Duodenal mucosa (tissue), 2 donors: ENCODE measurements around the gene MRPL12.

ENCODE experiments used
- H3K27ac ChIP-seq: one replicate; pipeline ENCODE4 v1.7.0; 2013; ENCODE audit warnings: low read depth, low read length
- H3K27me3 ChIP-seq, 2 donors: one replicate each; pipeline ENCODE4 v1.7.0; 2013; ENCODE audit warnings: low read length in 2 of 2, control low read depth in 1 of 2; ENCODE audit not compliant: insufficient read depth in 2 of 2, control insufficient read depth in 1 of 2
- H3K36me3 ChIP-seq, 2 donors: one replicate each; pipeline ENCODE4 v1.7.0; 2013; ENCODE audit warnings: low read length in 2 of 2, control low read depth in 1 of 2; ENCODE audit not compliant: insufficient read depth in 2 of 2, control insufficient read depth in 1 of 2
- H3K4me1 ChIP-seq, 2 donors: one replicate each; pipeline ENCODE4 v1.7.0; 2013; ENCODE audit warnings: low read length in 2 of 2, control low read depth in 1 of 2; ENCODE audit not compliant: insufficient read depth in 2 of 2, control insufficient read depth in 1 of 2
- H3K4me3 ChIP-seq, 2 donors: one replicate each; pipeline ENCODE4 v1.7.0; 2013; ENCODE audit warnings: low read length in 2 of 2, low read depth in 1 of 2
- H3K9ac ChIP-seq, 2 donors: one replicate each; pipeline ENCODE4 v1.7.0; 2013; ENCODE audit warnings: low read length in 2 of 2, low read depth in 1 of 2
- H3K9me3 ChIP-seq, 2 donors: one replicate each; pipeline ENCODE4 v1.7.0; 2013; ENCODE audit warnings: low read length in 2 of 2, control low read depth in 1 of 2; ENCODE audit not compliant: control insufficient read depth in 1 of 2

MRPL12 gene

GRCh38 chr17:81702934-81703746, at the start of gene MRPL12:
TSS of gene MRPL12 (plus strand) at chr17:81703367. CDS start at chr17:81703502, 135 bp downstream.
- Histone ChIP-seq H3K27me3 (no peaks in the 10 kb centered on the region), H3K4me3 (peak within 1 kb of the TSS; percentile 92 to 97), H3K27ac (peak within 1 kb of the TSS; percentile 89), H3K36me3 (peaks cover 20 to 61% of the 10 kb centered on the region in 2 donors), H3K9ac (peak within 1 kb of the TSS; percentile 96 to 99), H3K4me1 (peaks cover 26 to 34% of the 10 kb centered on the region in 2 donors), H3K9me3 (no peaks in the 10 kb centered on the region)

DNA sequence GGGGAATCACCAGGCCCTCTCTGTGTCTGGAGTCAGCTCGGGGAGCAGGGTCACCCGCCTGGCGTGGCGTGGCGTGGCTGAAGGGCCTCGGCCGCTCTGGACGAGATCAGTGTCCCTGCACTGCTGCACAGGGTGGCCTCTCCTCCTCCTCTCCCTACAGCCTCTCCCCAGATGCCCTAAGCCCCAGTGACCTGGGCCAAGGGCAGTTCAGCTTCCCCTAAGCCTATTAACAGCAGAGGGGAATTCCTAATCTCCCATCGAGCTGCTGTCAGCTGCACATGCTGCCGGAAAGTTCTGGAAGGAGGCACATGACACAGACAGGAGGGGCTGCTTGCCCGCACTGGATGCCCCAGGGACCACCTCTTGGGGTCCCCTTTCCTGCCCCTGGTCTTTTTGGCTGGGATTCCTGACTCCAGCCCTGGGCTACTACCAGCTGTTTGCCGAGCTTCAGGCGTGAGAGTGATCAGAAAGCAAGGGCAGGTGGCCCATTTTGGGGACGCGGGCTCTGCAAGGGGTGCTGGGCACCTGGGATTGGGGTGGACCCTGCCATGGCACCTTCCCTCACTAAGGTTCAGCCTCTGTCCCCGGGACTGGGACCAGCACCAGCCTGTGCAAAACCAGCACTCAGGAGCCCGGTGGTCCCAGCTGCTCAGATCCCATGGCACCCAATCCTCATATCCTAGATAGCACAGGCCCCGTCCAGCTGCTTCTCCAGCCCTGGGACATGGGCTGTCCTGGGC, 47.6 kb upstream of the MRPL12 start:
- Histone ChIP-seq H3K4me1 (peaks cover 3 to 5% of the 10 kb centered on the region in 2 donors), H3K36me3 (no peaks in the 10 kb centered on the region), H3K9me3 (no peaks in the 10 kb centered on the region), H3K27me3 (no peaks in the 10 kb centered on the region), H3K4me3 (no peak overlapping the region), H3K9ac (no peak overlapping the region), H3K27ac (no peak overlapping the region)

DNA sequence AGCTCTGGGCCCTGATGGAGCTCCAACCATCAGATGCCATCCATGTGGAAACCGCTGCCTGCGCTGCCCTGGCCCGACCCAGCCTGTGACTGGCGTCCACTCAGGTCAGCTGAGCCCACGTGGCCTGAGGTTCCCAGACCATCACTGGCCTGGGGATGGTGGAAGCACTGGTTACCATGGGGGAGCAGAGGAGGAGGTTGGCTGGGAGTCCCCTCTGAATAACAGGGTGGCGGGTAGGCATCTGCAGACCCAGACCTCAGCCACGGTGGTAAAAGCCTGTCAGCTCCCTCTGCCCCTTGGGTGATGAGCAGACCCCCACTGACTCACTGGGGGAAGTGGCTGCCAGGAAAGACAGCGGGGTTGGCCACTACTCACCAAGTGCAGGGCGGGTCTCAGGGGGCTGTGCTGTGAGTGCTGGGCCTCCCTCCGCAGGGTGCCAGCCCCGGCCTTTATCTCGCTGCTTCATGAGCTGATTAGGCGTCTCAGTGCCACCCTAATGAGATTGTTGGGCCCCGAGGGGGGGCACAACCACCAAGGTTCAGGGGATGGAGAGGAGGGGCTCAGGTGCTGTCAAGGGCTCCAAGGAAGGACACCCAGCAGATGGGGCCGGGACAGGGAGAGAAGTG, 46.9 kb upstream of the MRPL12 start, which contains the start of gene PDE6G:
PDE6G (minus strand) TSS at position 425 of the 626 bp plus-strand sequence. CDS start 3,237 bp downstream, outside the sequence.
- Histone ChIP-seq H3K4me1 (peaks cover 3 to 5% of the 10 kb centered on the region in 2 donors), H3K27ac (no peak within 1 kb of the TSS), H3K9me3 (no peaks in the 10 kb centered on the region), H3K27me3 (no peaks in the 10 kb centered on the region), H3K36me3 (no peaks in the 10 kb centered on the region), H3K9ac (no peak within 1 kb of the TSS), H3K4me3 (no peak within 1 kb of the TSS)

- no peak overlapping the region for H3K9ac ChIP-seq
- H3K9me3 ChIP-seq: no peaks in the 10 kb centered on the region
- H3K27ac ChIP-seq: no peak overlapping the region
- no peaks in the 10 kb centered on the region for H3K27me3 ChIP-seq
- peaks cover 3 to 5% of the 10 kb centered on the region in 2 donors for H3K4me1 ChIP-seq
- no peak overlapping the region for H3K4me3 ChIP-seq
- no peaks in the 10 kb centered on the region for H3K36me3 ChIP-seq
These were observed 46.3 kb upstream of the MRPL12 start for GRCh38 chr17:81656835-81657234.

DNA sequence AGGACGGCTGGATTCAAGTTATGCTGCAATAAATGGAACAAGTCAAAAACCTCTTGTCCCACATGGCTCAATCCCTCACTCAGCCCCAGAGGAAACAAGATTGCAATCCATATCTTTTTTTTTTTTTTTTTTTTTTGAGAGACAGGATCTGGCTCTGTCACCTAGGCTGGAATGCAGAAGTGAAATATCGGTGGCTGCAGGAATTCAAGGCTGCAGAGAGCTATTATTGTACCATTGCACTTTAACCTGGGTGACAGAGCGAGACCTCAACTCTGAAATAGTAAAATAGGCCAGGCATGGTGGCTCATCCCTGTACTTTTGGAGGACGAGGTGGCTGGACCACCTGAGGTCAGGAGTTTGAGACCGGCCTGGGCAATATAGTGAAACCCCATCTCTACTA, 44.1 kb upstream of the MRPL12 start:
- Histone ChIP-seq H3K4me1 (peaks cover 0 to 5% of the 10 kb centered on the region in 2 donors), H3K4me3 (no peak overlapping the region), H3K9me3 (no peaks in the 10 kb centered on the region), H3K36me3 (peaks cover 0 to under 1% of the 10 kb centered on the region in 2 donors), H3K27ac (no peak overlapping the region), H3K9ac (no peak overlapping the region), H3K27me3 (no peaks in the 10 kb centered on the region)

GRCh38 chr17:81660441-81660840, 42.7 kb upstream of the MRPL12 start:
- H3K36me3 ChIP-seq: peaks cover 0 to 11% of the 10 kb centered on the region in 2 donors
- H3K27me3 ChIP-seq: no peaks in the 10 kb centered on the region
- no peak overlapping the region for H3K27ac ChIP-seq
- H3K9ac ChIP-seq: no peak overlapping the region
- no peak overlapping the region for H3K4me3 ChIP-seq
- H3K9me3 ChIP-seq: no peaks in the 10 kb centered on the region
- H3K4me1 ChIP-seq: peaks cover 5 to 8% of the 10 kb centered on the region in 2 donors

DNA sequence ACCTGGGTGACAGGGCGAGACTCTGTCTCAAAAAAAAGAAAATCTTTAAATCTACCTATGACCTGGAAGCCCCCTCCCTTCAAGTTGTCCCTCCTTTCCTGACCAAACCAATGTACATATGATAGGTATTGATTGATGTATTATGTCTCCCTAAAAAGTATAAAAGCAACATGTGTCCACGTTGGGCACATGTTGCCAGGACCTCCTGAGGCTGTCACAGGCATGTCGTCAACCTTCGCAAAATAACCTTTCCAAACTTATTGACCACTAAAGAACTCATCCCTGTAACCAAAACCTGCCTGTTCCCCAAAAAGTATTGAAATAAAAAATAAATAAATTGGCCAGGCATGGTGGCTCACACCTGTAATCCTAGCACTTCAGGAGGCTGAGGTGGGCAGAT, 41.2 kb upstream of the MRPL12 start:
- no peak overlapping the region for H3K4me3 ChIP-seq
- no peaks in the 10 kb centered on the region for H3K27me3 ChIP-seq
- H3K36me3 ChIP-seq: peaks cover 0 to 11% of the 10 kb centered on the region in 2 donors
- H3K27ac ChIP-seq: no peak overlapping the region
- no peaks in the 10 kb centered on the region for H3K9me3 ChIP-seq
- H3K4me1 ChIP-seq: peaks cover 10 to 11% of the 10 kb centered on the region in 2 donors
- no peak overlapping the region for H3K9ac ChIP-seq

GRCh38 chr17:81664051-81664470, 39.1 kb upstream of the MRPL12 start:
- Histone ChIP-seq H3K9ac (no peak overlapping the region), H3K4me1 (peaks cover 14 to 16% of the 10 kb centered on the region in 2 donors), H3K27ac (no peak overlapping the region), H3K36me3 (peaks cover 0 to 15% of the 10 kb centered on the region in 2 donors), H3K9me3 (no peaks in the 10 kb centered on the region), H3K27me3 (no peaks in the 10 kb centered on the region), H3K4me3 (no peak overlapping the region)

DNA sequence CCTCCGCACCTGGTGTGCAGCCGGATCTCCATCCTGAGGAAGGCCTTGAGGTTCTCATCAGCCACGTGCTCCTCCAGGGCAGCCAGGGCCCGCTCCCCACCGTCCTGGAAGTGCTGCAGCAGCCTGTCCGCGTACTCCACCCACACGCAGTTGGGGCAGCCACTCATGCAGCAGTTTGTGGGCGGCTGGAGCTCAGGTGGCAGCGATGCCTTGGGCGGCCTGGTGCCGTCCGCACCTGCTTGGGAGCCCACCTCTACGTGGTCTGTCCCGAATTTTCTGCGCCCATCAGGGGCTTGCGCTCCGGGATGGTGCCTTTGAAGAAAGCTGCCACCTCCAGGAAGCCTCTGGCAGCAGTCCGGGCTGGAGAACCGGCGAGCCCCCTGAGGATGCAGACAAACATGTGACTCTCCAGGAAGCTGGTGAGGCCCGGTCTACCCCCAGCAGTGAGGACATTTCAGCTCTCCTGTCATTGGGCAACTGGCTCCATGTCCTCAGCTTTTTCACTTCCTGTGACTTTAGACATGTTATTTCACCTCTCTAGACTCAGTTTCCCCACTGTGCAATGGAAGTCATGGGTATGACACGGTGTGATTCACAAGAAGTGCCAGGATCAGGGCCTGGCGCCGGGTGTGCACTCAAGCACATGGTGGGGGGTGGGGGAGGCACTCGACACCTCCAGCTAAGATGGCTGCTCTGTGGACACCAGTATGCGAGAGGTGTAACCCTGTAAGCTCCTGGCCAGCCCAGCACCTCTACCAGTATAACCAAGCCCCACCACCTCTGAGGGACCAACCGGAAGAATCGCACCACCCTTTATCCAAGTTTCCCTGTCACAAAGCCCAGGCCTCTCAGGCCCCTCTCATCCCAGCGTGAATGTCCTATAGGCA, 37.7 kb upstream of the MRPL12 start:
- no peaks in the 10 kb centered on the region for H3K27me3 ChIP-seq
- peaks cover 14 to 16% of the 10 kb centered on the region in 2 donors for H3K4me1 ChIP-seq
- peak overlapping the region; percentile 72 to 89 for H3K4me3 ChIP-seq
- H3K27ac ChIP-seq: no peak overlapping the region
- no peaks in the 10 kb centered on the region for H3K9me3 ChIP-seq
- H3K9ac ChIP-seq: peak overlapping the region; percentile 69 to 91
- peaks cover 0 to 28% of the 10 kb centered on the region in 2 donors for H3K36me3 ChIP-seq
